ENCODE measurements around the gene ORM2. TPM values are rescaled to one million over a fixed set of nuclear protein-coding genes. Genes with fewer than 3 reads are reported as not detected.

ORM2 gene
- total and polyA plus RNA-seq, 2 experiments from 2014 or later = 0.76 TPM

DNA sequence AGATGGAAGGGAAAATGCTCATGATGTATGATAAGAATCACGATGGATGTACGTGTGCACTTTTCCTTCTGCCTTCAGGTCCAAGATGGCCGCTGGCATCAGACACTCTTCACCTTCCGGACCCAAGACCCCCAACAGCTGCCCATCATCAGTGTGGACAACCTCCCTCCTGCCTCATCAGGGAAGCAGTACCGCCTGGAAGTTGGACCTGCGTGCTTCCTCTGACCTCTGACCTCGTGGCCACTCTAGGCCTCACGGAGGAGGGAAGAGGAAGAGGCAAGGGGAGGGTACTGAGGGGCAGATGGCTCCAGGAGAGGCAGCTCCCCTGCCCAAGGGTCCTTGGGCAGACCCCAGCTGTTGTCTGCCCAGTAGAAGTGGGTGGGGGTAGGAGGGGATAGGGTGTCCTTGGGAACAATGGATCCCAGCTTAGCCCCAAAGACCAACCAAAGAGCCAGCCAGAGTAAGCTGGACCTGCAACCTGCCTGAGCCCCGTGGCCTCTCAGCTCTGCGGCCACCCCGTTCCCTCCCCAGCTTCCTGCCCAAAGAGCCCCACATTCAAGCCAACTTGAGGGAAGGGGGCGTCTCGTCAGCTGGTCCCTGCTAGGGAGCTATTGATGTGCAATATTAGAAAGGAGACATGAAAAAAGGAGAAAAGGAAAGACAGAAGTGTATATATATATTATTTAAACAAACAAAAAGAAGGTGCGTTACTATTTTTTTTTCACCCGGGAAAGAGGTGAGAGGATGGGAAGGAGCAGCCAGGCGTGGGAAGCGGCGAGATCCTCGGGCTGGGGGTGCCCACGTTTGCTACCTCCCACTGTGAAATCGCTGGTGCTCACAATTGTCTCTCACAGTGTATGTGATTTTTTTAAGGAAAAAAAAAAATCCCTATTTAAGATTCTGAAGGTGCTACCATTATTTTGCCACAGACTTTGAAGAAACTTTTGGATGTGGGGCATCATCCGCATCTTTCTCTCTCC is 18.9 kb upstream of the ORM2 start:
- Histone ChIP-seq H4K20me1 (replicated peaks; ENCODE audit: insufficient read depth) (no peaks in the 10 kb centered on the region), H3K4me1 (ENCODE audit: insufficient read depth) (no peaks in the 10 kb centered on the region), H3K36me3 (ENCODE audit: insufficient read depth) (no peaks in the 10 kb centered on the region), H3F3A (replicated peaks; ENCODE audit: low read depth) (no peaks in the 10 kb centered on the region), H3K4me2 (no peak overlapping the region), H3K27ac (ENCODE audit: low read depth) (no peak overlapping the region), H2AFZ (no peak overlapping the region), H3K27me3 (ENCODE audit: insufficient read depth) (no peaks in the 10 kb centered on the region), H3K9me2 (ENCODE audit: insufficient read depth) (no peaks in the 10 kb centered on the region), H3K79me2 (replicated peaks; ENCODE audit: insufficient read depth) (no peaks in the 10 kb centered on the region), H3K4me3 (no peak overlapping the region)
- H3K27ac Mint-ChIP-seq = no peak overlapping the region
- H3K36me3 Mint-ChIP-seq (ENCODE audit: low read depth) = 0 out of 3 replicates have a peak, but pooled peaks cover 3% of the 10 kb centered on the region
- TF ChIP-seq POLR2AphosphoS5 (IDR thresholded peaks at IDR 0.05; ENCODE audit: low read depth) = no peak
- TF ChIP-seq EZH2 (IDR thresholded peaks at IDR 0.05; ENCODE audit: low read depth, unreplicated experiment) = no peak
- TF ChIP-seq NANOG (IDR thresholded peaks at IDR 0.05; ENCODE audit: borderline replicate concordance) = no peak
- no peak for TF ChIP-seq STAT1 (IDR thresholded peaks at IDR 0.05; ENCODE audit: unreplicated experiment)
- no peak for TF ChIP-seq ZNF331 (CRISPR knock-in tag; IDR thresholded peaks at IDR 0.05; ENCODE audit: low read depth)
- TF ChIP-seq ZNF114 (CRISPR knock-in tag; IDR thresholded peaks at IDR 0.05) = no peak
- TF ChIP-seq, protein P1, sequence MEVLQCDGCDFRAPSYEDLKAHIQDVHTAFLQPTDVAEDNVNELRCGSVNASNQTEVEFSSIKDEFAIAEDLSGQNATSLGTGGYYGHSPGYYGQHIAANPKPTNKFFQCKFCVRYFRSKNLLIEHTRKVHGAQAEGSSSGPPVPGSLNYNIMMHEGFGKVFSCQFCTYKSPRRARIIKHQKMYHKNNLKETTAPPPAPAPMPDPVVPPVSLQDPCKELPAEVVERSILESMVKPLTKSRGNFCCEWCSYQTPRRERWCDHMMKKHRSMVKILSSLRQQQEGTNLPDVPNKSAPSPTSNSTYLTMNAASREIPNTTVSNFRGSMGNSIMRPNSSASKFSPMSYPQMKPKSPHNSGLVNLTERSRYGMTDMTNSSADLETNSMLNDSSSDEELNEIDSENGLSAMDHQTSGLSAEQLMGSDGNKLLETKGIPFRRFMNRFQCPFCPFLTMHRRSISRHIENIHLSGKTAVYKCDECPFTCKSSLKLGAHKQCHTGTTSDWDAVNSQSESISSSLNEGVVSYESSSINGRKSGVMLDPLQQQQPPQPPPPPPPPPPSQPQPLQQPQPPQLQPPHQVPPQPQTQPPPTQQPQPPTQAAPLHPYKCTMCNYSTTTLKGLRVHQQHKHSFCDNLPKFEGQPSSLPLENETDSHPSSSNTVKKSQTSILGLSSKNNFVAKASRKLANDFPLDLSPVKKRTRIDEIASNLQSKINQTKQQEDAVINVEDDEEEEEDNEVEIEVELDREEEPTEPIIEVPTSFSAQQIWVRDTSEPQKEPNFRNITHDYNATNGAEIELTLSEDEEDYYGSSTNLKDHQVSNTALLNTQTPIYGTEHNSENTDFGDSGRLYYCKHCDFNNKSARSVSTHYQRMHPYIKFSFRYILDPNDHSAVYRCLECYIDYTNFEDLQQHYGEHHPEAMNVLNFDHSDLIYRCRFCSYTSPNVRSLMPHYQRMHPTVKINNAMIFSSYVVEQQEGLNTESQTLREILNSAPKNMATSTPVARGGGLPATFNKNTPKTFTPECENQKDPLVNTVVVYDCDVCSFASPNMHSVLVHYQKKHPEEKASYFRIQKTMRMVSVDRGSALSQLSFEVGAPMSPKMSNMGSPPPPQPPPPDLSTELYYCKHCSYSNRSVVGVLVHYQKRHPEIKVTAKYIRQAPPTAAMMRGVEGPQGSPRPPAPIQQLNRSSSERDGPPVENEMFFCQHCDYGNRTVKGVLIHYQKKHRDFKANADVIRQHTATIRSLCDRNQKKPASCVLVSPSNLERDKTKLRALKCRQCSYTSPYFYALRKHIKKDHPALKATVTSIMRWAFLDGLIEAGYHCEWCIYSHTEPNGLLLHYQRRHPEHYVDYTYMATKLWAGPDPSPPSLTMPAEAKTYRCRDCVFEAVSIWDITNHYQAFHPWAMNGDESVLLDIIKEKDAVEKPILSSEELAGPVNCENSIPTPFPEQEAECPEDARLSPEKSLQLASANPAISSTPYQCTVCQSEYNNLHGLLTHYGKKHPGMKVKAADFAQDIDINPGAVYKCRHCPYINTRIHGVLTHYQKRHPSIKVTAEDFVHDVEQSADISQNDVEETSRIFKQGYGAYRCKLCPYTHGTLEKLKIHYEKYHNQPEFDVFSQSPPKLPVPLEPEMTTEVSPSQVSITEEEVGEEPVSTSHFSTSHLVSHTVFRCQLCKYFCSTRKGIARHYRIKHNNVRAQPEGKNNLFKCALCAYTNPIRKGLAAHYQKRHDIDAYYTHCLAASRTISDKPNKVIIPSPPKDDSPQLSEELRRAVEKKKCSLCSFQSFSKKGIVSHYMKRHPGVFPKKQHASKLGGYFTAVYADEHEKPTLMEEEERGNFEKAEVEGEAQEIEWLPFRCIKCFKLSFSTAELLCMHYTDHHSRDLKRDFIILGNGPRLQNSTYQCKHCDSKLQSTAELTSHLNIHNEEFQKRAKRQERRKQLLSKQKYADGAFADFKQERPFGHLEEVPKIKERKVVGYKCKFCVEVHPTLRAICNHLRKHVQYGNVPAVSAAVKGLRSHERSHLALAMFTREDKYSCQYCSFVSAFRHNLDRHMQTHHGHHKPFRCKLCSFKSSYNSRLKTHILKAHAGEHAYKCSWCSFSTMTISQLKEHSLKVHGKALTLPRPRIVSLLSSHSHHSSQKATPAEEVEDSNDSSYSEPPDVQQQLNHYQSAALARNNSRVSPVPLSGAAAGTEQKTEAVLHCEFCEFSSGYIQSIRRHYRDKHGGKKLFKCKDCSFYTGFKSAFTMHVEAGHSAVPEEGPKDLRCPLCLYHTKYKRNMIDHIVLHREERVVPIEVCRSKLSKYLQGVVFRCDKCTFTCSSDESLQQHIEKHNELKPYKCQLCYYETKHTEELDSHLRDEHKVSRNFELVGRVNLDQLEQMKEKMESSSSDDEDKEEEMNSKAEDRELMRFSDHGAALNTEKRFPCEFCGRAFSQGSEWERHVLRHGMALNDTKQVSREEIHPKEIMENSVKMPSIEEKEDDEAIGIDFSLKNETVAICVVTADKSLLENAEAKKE (CRISPR knock-in tag; IDR thresholded peaks at IDR 0.05) = no peak
- TF ChIP-seq CREB1 (CRISPR knock-in tag; IDR thresholded peaks at IDR 0.05; ENCODE audit: low read depth) = no peak
- H3K27me3 Mint-ChIP-seq (ENCODE audit: insufficient read depth, low read depth, poor library complexity) = no peaks in the 10 kb centered on the region
- ATAC-seq (no peak), DNase-seq (ENCODE audit: low spot score) (no peak)
- no peak overlapping the region for H3K4me3 Mint-ChIP-seq
- H3K9me3 Mint-ChIP-seq = no peaks in the 10 kb centered on the region; the same call in 2 of the 3 replicates
- peaks cover 3% of the 10 kb centered on the region; the same call in 2 of the 3 replicates for H3K4me1 Mint-ChIP-seq
